ENCODE results near the gene TNF. TPM values are rescaled to one million over a fixed set of nuclear protein-coding genes. Genes with fewer than 3 reads are reported as not detected.

Gene TNF
- polyA plus RNA-seq, 1 donor (not counting 4 experiments of a cell fraction or from before 2014, with no cell fraction given) = 2.3 TPM

DNA sequence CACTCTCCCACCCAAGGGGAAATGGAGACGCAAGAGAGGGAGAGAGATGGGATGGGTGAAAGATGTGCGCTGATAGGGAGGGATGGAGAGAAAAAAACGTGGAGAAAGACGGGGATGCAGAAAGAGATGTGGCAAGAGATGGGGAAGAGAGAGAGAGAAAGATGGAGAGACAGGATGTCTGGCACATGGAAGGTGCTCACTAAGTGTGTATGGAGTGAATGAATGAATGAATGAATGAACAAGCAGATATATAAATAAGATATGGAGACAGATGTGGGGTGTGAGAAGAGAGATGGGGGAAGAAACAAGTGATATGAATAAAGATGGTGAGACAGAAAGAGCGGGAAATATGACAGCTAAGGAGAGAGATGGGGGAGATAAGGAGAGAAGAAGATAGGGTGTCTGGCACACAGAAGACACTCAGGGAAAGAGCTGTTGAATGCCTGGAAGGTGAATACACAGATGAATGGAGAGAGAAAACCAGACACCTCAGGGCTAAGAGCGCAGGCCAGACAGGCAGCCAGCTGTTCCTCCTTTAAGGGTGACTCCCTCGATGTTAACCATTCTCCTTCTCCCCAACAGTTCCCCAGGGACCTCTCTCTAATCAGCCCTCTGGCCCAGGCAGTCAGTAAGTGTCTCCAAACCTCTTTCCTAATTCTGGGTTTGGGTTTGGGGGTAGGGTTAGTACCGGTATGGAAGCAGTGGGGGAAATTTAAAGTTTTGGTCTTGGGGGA, 754 bp downstream of the TNF start:
- Histone ChIP-seq H3K9me1 (ENCODE audit: control insufficient read depth, extremely low read depth, insufficient read depth, low read length) (no peaks in the 10 kb centered on the region), H3K27ac (ENCODE audit: control insufficient read depth, insufficient read depth, low read length) (no peak overlapping the region), H3K4me3 (ENCODE audit: control insufficient read depth in 2 of 3, extremely low read depth in 1 of 3, insufficient read depth in 2 of 3, low read depth in 1 of 3, low read length in 3 of 3) (peak overlapping the region; percentile 29 to 59 (median 44)), H3K9ac (ENCODE audit: control insufficient read depth, extremely low read depth, insufficient read depth, low read length) (peak overlapping the region; percentile 48), H2AFZ (ENCODE audit: control insufficient read depth, low read length) (peak overlapping the region; percentile 79), H3K27me3 (ENCODE audit: control insufficient read depth, extremely low read depth, insufficient read depth, low read length) (no peaks in the 10 kb centered on the region), H3K4me1 (ENCODE audit: control insufficient read depth, extremely low read depth, insufficient read depth, low read length) (peaks cover 19% of the 10 kb centered on the region), H3K36me3 (ENCODE audit: control insufficient read depth in 2 of 2, extremely low read depth in 1 of 2, insufficient read depth in 2 of 2, low read length in 2 of 2) (no peaks in the 10 kb centered on the region), H4K20me1 (ENCODE audit: control insufficient read depth, extremely low read depth, insufficient read depth, low read length) (no peaks in the 10 kb centered on the region), H3K79me2 (ENCODE audit: control insufficient read depth, insufficient read depth, low read length) (no peaks in the 10 kb centered on the region), H3K4me2 (ENCODE audit: control insufficient read depth, extremely low read depth, insufficient read depth, low read depth, low read length) (peak overlapping the region; percentile 80), H3K9me3 (ENCODE audit: control insufficient read depth, low read depth, low read length) (no peaks in the 10 kb centered on the region)
- no peak for FAIRE-seq
- dilution Hi-C loops (cut with MboI; ENCODE audit: extremely low pct_ligation_motif_present, low sequenced_read_pairs) = no loop called here
- no peak for TF ChIP-seq EZH2 (IDR thresholded peaks at IDR 0.05; ENCODE audit: low read length)
- TF ChIP-seq, protein P1, sequence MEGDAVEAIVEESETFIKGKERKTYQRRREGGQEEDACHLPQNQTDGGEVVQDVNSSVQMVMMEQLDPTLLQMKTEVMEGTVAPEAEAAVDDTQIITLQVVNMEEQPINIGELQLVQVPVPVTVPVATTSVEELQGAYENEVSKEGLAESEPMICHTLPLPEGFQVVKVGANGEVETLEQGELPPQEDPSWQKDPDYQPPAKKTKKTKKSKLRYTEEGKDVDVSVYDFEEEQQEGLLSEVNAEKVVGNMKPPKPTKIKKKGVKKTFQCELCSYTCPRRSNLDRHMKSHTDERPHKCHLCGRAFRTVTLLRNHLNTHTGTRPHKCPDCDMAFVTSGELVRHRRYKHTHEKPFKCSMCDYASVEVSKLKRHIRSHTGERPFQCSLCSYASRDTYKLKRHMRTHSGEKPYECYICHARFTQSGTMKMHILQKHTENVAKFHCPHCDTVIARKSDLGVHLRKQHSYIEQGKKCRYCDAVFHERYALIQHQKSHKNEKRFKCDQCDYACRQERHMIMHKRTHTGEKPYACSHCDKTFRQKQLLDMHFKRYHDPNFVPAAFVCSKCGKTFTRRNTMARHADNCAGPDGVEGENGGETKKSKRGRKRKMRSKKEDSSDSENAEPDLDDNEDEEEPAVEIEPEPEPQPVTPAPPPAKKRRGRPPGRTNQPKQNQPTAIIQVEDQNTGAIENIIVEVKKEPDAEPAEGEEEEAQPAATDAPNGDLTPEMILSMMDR (optimal IDR thresholded peaks at IDR 0.05 in 1 of 3, IDR thresholded peaks at IDR 0.05 in 1 of 3, conservative IDR thresholded peaks at IDR 0.05 in 1 of 3; ENCODE audit: extremely low read depth in 1 of 3, insufficient read depth in 2 of 3, low read length in 3 of 3) = no peak
- DNase-seq (ENCODE audit: low read depth, low spot score) = no peak

- DNase-seq (ENCODE audit: low read depth, low spot score) (no peak), FAIRE-seq (no peak)
- Histone ChIP-seq H3K9ac (ENCODE audit: control insufficient read depth, extremely low read depth, insufficient read depth, low read length) (no peak overlapping the region), H4K20me1 (ENCODE audit: control insufficient read depth, extremely low read depth, insufficient read depth, low read length) (no peaks in the 10 kb centered on the region), H3K9me1 (ENCODE audit: control insufficient read depth, extremely low read depth, insufficient read depth, low read length) (no peaks in the 10 kb centered on the region), H3K4me3 (ENCODE audit: control insufficient read depth in 2 of 3, extremely low read depth in 1 of 3, insufficient read depth in 2 of 3, low read depth in 1 of 3, low read length in 3 of 3) (no peak overlapping the region), H3K27ac (ENCODE audit: control insufficient read depth, insufficient read depth, low read length) (peak overlapping the region; percentile 70), H3K79me2 (ENCODE audit: control insufficient read depth, insufficient read depth, low read length) (no peaks in the 10 kb centered on the region), H3K4me1 (ENCODE audit: control insufficient read depth, extremely low read depth, insufficient read depth, low read length) (peaks cover 23% of the 10 kb centered on the region), H3K36me3 (ENCODE audit: control insufficient read depth in 2 of 2, extremely low read depth in 1 of 2, insufficient read depth in 2 of 2, low read length in 2 of 2) (no peaks in the 10 kb centered on the region), H3K27me3 (ENCODE audit: control insufficient read depth, extremely low read depth, insufficient read depth, low read length) (no peaks in the 10 kb centered on the region), H3K9me3 (ENCODE audit: control insufficient read depth, low read depth, low read length) (no peaks in the 10 kb centered on the region), H2AFZ (ENCODE audit: control insufficient read depth, low read length) (no peak overlapping the region), H3K4me2 (ENCODE audit: control insufficient read depth, extremely low read depth, insufficient read depth, low read depth, low read length) (no peak overlapping the region)
- TF ChIP-seq, protein P1 (optimal IDR thresholded peaks at IDR 0.05 in 1 of 3, IDR thresholded peaks at IDR 0.05 in 1 of 3, conservative IDR thresholded peaks at IDR 0.05 in 1 of 3; ENCODE audit: extremely low read depth in 1 of 3, insufficient read depth in 2 of 3, low read length in 3 of 3) = no peak
- no peak for TF ChIP-seq EZH2 (IDR thresholded peaks at IDR 0.05; ENCODE audit: low read length)
- dilution Hi-C loops (cut with MboI; ENCODE audit: extremely low pct_ligation_motif_present, low sequenced_read_pairs) = no loop called here
These were observed 1.7 kb downstream of the TNF start for GRCh38 chr6:31576897-31577578.
